HG02610 (cell line): ENCODE measurements around the gene SMCP.

ENCODE experiments used
- ATAC-seq: cut with Tn5 transposase; IDR thresholded peaks from one replicate; pipeline ENCODE4 v1.9.1; 2021; ENCODE audit warnings: mild to moderate bottlenecking, moderate library complexity; ENCODE audit not compliant: unreplicated experiment

Gene SMCP

GRCh38 chr1:152878042-152878441, at the start of gene SMCP:
TSS of gene SMCP (plus strand) at chr1:152878322. CDS start at chr1:152884423, 6,101 bp downstream.
- ATAC-seq = no peak

- no peak for ATAC-seq
Measured at GRCh38 chr1:152836870-152837269, 41.3 kb upstream of the SMCP start.

GRCh38 chr1:152842556-152842955, 35.6 kb upstream of the SMCP start, which contains the start of gene LCE6A:
TSS of gene LCE6A (plus strand) at chr1:152842856. CDS start at chr1:152843521, 665 bp downstream.
- no peak for ATAC-seq

- no peak for ATAC-seq
Measured at GRCh38 chr1:152855661-152856060, 22.5 kb upstream of the SMCP start.

- ATAC-seq = no peak
Measured at GRCh38 chr1:152858062-152858461, 20.1 kb upstream of the SMCP start.

- ATAC-seq = no peak
Measured at GRCh38 chr1:152859696-152860095, 18.4 kb upstream of the SMCP start, which contains the start of gene LCE7A. TSS of gene LCE7A (plus strand) at chr1:152859996. CDS start at chr1:152860698, 702 bp downstream.

- ATAC-seq = no peak
Measured at GRCh38 chr1:152860129-152860528, 18.0 kb upstream of the SMCP start.

GRCh38 chr1:152861374-152861773, 16.7 kb upstream of the SMCP start:
- no peak for ATAC-seq

- no peak for ATAC-seq
Measured at GRCh38 chr1:152864443-152864842, 13.7 kb upstream of the SMCP start.

- ATAC-seq = no peak
Measured at GRCh38 chr1:152866321-152866720, 11.8 kb upstream of the SMCP start.

- peak; percentile 55 for ATAC-seq
Measured at GRCh38 chr1:152869808-152870419, 8.2 kb upstream of the SMCP start.

GRCh38 chr1:152870831-152871730, 7.0 kb upstream of the SMCP start:
- ATAC-seq = no peak

GRCh38 chr1:152871731-152872126, 6.4 kb upstream of the SMCP start:
- ATAC-seq = no peak

- no peak for ATAC-seq
Measured at GRCh38 chr1:152873495-152873894, 4.6 kb upstream of the SMCP start.

GRCh38 chr1:152876827-152877226, 1.3 kb upstream of the SMCP start:
- ATAC-seq = no peak

GRCh38 chr1:152879559-152880198, 1.6 kb downstream of the SMCP start:
- no peak for ATAC-seq

- no peak for ATAC-seq
Measured at GRCh38 chr1:152880316-152880715, 2.2 kb downstream of the SMCP start.

GRCh38 chr1:152880907-152881306, 2.8 kb downstream of the SMCP start:
- peak; percentile 73 for ATAC-seq

- no peak for ATAC-seq
Measured at GRCh38 chr1:152884085-152884484, 6.0 kb downstream of the SMCP start.

- ATAC-seq = no peak
Measured at GRCh38 chr1:152884506-152884905, 6.4 kb downstream of the SMCP start.

GRCh38 chr1:152884966-152885624, 7.0 kb downstream of the SMCP start:
- ATAC-seq = no peak
